HG02970 (cell line): ENCODE results near the gene GATA5.

ENCODE experiments used
- ATAC-seq: cut with Tn5 transposase; IDR thresholded peaks from one replicate; pipeline ENCODE4 v1.9.1; 2021; ENCODE audit warnings: mild to moderate bottlenecking, moderate library complexity, moderate number of reproducible peaks; ENCODE audit not compliant: unreplicated experiment, low FRiP score

The GATA5 gene

GRCh38 chr20:62475027-62475771 is 596 bp downstream of the GATA5 start:
- ATAC-seq = no peak

GRCh38 chr20:62474604-62475026 is 1.2 kb downstream of the GATA5 start:
- no peak for ATAC-seq

- ATAC-seq = no peak
These were observed 1.8 kb downstream of the GATA5 start for GRCh38 chr20:62473717-62474603.

GRCh38 chr20:62472941-62473585 is 2.7 kb downstream of the GATA5 start:
- ATAC-seq = no peak

- ATAC-seq = no peak
These were observed 3.5 kb downstream of the GATA5 start for GRCh38 chr20:62472138-62472940.

- no peak for ATAC-seq
These were observed 5.3 kb downstream of the GATA5 start for GRCh38 chr20:62470459-62470858.

GRCh38 chr20:62470001-62470400 is 5.8 kb downstream of the GATA5 start:
- no peak for ATAC-seq

- ATAC-seq = no peak
These were observed 6.4 kb downstream of the GATA5 start for GRCh38 chr20:62469352-62469751.

GRCh38 chr20:62466806-62467537 is 8.8 kb downstream of the GATA5 start:
- no peak for ATAC-seq

GRCh38 chr20:62466072-62466760 is 9.6 kb downstream of the GATA5 start:
- no peak for ATAC-seq

- ATAC-seq = no peak
These were observed 10.8 kb downstream of the GATA5 start for GRCh38 chr20:62464990-62465389.

GRCh38 chr20:62464425-62464770 is 11.4 kb downstream of the GATA5 start:
- ATAC-seq = no peak

- ATAC-seq = no peak
These were observed 12.0 kb downstream of the GATA5 start for GRCh38 chr20:62463651-62464424.

GRCh38 chr20:62462976-62463592 is 12.7 kb downstream of the GATA5 start:
- ATAC-seq = no peak

- no peak for ATAC-seq
These were observed 14.0 kb downstream of the GATA5 start for GRCh38 chr20:62461834-62462233.

GRCh38 chr20:62461157-62461556 is 14.6 kb downstream of the GATA5 start:
- no peak for ATAC-seq

GRCh38 chr20:62460678-62461077 is 15.1 kb downstream of the GATA5 start:
- ATAC-seq = no peak

- ATAC-seq = no peak
These were observed 16.3 kb downstream of the GATA5 start for GRCh38 chr20:62459488-62459887.
